GM12873 (cell line): ENCODE results near the gene HNRNPM.

ENCODE experiments used
- TF ChIP-seq, protein P1 (sequence below): IDR thresholded peaks from 2 replicates; pipeline ENCODE4 v1.5.1; 2012; ENCODE audit warnings: low read depth, mild to moderate bottlenecking, moderate library complexity, low read length, control low read depth; ENCODE audit not compliant: insufficient read depth; ENCODE audit errors: missing control alignments

The HNRNPM gene

GRCh38 chr19:8518536-8518935, 73.8 kb downstream of the HNRNPM start:
- TF ChIP-seq, protein P1, sequence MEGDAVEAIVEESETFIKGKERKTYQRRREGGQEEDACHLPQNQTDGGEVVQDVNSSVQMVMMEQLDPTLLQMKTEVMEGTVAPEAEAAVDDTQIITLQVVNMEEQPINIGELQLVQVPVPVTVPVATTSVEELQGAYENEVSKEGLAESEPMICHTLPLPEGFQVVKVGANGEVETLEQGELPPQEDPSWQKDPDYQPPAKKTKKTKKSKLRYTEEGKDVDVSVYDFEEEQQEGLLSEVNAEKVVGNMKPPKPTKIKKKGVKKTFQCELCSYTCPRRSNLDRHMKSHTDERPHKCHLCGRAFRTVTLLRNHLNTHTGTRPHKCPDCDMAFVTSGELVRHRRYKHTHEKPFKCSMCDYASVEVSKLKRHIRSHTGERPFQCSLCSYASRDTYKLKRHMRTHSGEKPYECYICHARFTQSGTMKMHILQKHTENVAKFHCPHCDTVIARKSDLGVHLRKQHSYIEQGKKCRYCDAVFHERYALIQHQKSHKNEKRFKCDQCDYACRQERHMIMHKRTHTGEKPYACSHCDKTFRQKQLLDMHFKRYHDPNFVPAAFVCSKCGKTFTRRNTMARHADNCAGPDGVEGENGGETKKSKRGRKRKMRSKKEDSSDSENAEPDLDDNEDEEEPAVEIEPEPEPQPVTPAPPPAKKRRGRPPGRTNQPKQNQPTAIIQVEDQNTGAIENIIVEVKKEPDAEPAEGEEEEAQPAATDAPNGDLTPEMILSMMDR, result no peak

GRCh38 chr19:8519388-8519787, 74.6 kb downstream of the HNRNPM start:
- TF ChIP-seq, protein P1, result no peak

DNA sequence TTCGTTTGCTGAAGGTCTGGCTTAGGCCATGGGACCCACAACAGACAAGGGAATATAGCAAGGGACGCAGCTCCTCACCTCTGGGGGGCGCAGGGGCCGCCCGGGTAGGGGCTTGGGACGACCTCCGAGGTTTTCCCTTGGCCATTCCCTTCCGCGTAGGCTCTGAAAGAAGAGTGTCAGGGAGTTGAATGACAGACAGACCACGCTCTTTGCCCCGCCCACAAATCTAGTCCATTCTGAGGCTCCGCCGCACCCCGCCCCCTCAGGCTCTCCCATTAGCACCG, 80.6 kb downstream of the HNRNPM start:
- TF ChIP-seq, protein P1, result peak; percentile 22

GRCh38 chr19:8526345-8527091, 81.7 kb downstream of the HNRNPM start:
- TF ChIP-seq, protein P1, result no peak

DNA sequence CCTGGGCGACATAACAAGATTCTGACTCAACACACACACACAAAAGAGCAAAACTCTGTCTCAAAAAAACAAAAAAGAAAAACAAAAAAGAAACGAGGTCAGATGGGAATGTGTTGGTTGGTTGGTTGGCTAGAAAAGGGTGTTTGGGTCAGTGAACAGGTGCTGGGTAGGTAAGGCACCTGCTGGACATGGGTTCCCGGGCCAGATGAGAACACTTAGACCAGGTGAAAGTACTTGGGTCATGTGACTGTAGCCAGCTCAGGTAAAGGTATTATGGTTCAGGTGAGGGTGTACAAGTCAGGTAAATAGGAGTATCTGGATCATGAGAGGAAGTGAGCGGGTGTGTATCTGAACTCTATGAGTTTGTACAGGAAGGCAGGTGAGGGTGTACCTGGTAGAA, 83.7 kb downstream of the HNRNPM start:
- TF ChIP-seq, protein P1, result no peak

DNA sequence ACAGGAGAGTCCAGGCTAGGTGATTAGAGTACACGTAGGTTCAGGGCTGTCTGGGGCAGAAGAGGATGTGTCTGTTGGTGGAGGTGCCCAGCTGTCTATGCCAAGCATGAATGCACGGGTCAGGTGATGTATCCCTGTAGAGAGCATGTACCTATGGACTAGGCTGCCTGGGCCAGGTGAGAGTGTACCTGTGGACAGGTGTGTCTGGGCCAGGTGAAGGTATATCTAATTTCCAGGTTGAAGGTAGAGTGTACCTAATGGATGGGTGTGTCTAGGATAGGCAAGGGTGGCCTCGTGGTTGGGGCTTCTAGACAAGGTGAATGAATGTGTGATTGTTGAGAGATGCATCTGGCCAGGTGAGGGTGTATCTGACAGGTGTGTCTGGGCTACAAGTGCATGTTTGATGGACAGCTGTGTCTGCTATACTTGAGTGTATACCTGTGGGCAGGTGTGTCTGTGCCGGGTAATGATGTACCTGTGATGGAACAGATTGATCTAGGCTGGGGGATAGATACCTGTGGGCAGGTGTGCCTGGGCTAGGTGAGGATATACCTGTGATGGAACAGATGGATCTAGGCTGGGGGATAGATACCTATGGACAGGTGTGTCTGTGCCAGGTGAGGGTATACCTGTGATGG, 84.7 kb downstream of the HNRNPM start:
- TF ChIP-seq, protein P1, result no peak

- TF ChIP-seq, protein P1, result no peak
Measured at GRCh38 chr19:8530061-8530679, 85.4 kb downstream of the HNRNPM start.
